HAP-1 (cell line): ENCODE data around the gene MEIS1.

Source experiments
- DNase-seq, 2 experiments: peaks; one replicate each; pipeline ENCODE4 v3.0.0-alpha.2; 2016 to 2020; ENCODE audit warnings: low spot score in 2 of 2
- H3K27me3 ChIP-seq: fragments of 250-450 bp; sonication (Bioruptor Pico); 2 replicates; pipeline ENCODE4 v1.5.1; 2020; ENCODE audit warnings: low read depth, mild to moderate bottlenecking, moderate library complexity
- H3K36me3 ChIP-seq: fragments of 250-450 bp; sonication (Bioruptor Pico); replicated peaks from 2 replicates; pipeline ENCODE4 v1.5.1; 2020; ENCODE audit warnings: mild to moderate bottlenecking
- H3K4me1 ChIP-seq: fragments of 250-450 bp; sonication (Bioruptor Pico); 2 replicates; pipeline ENCODE4 v1.5.1; 2020; ENCODE audit warnings: mild to moderate bottlenecking
- H3K4me3 ChIP-seq: fragments of 250-450 bp; sonication (Bioruptor Pico); 2 replicates; pipeline ENCODE4 v1.5.1; 2020; ENCODE audit warnings: mild to moderate bottlenecking, moderate library complexity
- H3K9me3 ChIP-seq: fragments of 250-450 bp; sonication (Bioruptor Pico); 2 replicates; pipeline ENCODE4 v1.5.1; 2020; ENCODE audit warnings: mild to moderate bottlenecking, moderate library complexity
- in situ Hi-C: fragments of 300-500 bp; cut with MboI; formaldehyde crosslinking; loops from 3 replicates; pipeline ENCODE4 v1.14.3; 2020; ENCODE audit warnings: low sequenced_read_pairs, inconsistent platforms, mixed read lengths

Gene MEIS1

GRCh38 chr2:66457545-66457944 lies 22.6 kb downstream of the MEIS1 start:
- Histone ChIP-seq H3K9me3 (no peaks in the 10 kb centered on the region), H3K27me3 (no peaks in the 10 kb centered on the region), H3K36me3 (peaks cover 13% of the 10 kb centered on the region), H3K4me3 (no peak overlapping the region), H3K4me1 (peaks cover 16% of the 10 kb centered on the region)
- in situ Hi-C loops: no loop called here
- DNase-seq: no peak

- in situ Hi-C loops: no loop called here
- Histone ChIP-seq H3K4me3 (no peak overlapping the region), H3K27me3 (no peaks in the 10 kb centered on the region), H3K4me1 (peaks cover 15% of the 10 kb centered on the region), H3K36me3 (peaks cover 17% of the 10 kb centered on the region), H3K9me3 (no peaks in the 10 kb centered on the region)
- no peak for DNase-seq
These were observed 25.1 kb downstream of the MEIS1 start for GRCh38 chr2:66460031-66460430.

GRCh38 chr2:66461001-66461663 lies 26.2 kb downstream of the MEIS1 start:
- no peak overlapping the region for H3K4me3 ChIP-seq
- no peaks in the 10 kb centered on the region for H3K27me3 ChIP-seq
- H3K4me1 ChIP-seq: peaks cover 18% of the 10 kb centered on the region
- no peaks in the 10 kb centered on the region for H3K9me3 ChIP-seq
- peaks cover 12% of the 10 kb centered on the region for H3K36me3 ChIP-seq
- in situ Hi-C loops: no loop called here
- DNase-seq: no peak

- Histone ChIP-seq H3K4me1 (peaks cover 18% of the 10 kb centered on the region), H3K4me3 (no peak overlapping the region), H3K27me3 (no peaks in the 10 kb centered on the region), H3K9me3 (no peaks in the 10 kb centered on the region), H3K36me3 (peaks cover 6% of the 10 kb centered on the region; the same call in 1 of the 2 replicates)
- DNase-seq: peak in 1 of 2 experiments; percentile 45
- in situ Hi-C loops: no loop called here
These were observed 27.0 kb downstream of the MEIS1 start for GRCh38 chr2:66461664-66462500.

GRCh38 chr2:66462501-66462825 lies 27.5 kb downstream of the MEIS1 start:
- Histone ChIP-seq H3K27me3 (no peaks in the 10 kb centered on the region), H3K36me3 (peaks cover 6% of the 10 kb centered on the region; the same call in 1 of the 2 replicates), H3K9me3 (no peaks in the 10 kb centered on the region), H3K4me1 (peaks cover 18% of the 10 kb centered on the region), H3K4me3 (no peak overlapping the region)
- DNase-seq: no peak
- in situ Hi-C loops: no loop called here

- no peak for DNase-seq
- H3K4me3 ChIP-seq: no peak overlapping the region
- H3K9me3 ChIP-seq: no peaks in the 10 kb centered on the region
- peaks cover 6% of the 10 kb centered on the region; the same call in 1 of the 2 replicates for H3K36me3 ChIP-seq
- in situ Hi-C loops: no loop called here
- H3K27me3 ChIP-seq: no peaks in the 10 kb centered on the region
- H3K4me1 ChIP-seq: peaks cover 18% of the 10 kb centered on the region
These were observed 28.4 kb downstream of the MEIS1 start for GRCh38 chr2:66463206-66463755.

- H3K27me3 ChIP-seq: no peaks in the 10 kb centered on the region
- peaks cover 29% of the 10 kb centered on the region for H3K4me1 ChIP-seq
- H3K4me3 ChIP-seq: no peak overlapping the region
- peaks cover 6% of the 10 kb centered on the region; the same call in 1 of the 2 replicates for H3K36me3 ChIP-seq
- in situ Hi-C loops: no loop called here
- H3K9me3 ChIP-seq: no peaks in the 10 kb centered on the region
- no peak for DNase-seq
These were observed 30.2 kb downstream of the MEIS1 start for GRCh38 chr2:66464930-66465637.

GRCh38 chr2:66466433-66466832 lies 31.5 kb downstream of the MEIS1 start:
- Histone ChIP-seq H3K27me3 (no peaks in the 10 kb centered on the region), H3K4me3 (no peak overlapping the region), H3K9me3 (no peaks in the 10 kb centered on the region), H3K36me3 (0 out of 2 replicates have a peak, but pooled peaks cover 4% of the 10 kb centered on the region), H3K4me1 (peaks cover 32% of the 10 kb centered on the region)
- no peak for DNase-seq
- in situ Hi-C loops: no loop called here

GRCh38 chr2:66467718-66468117 lies 32.8 kb downstream of the MEIS1 start:
- Histone ChIP-seq H3K9me3 (no peaks in the 10 kb centered on the region), H3K4me3 (no peak overlapping the region), H3K36me3 (0 out of 2 replicates have a peak, but pooled peaks cover 3% of the 10 kb centered on the region), H3K27me3 (no peaks in the 10 kb centered on the region), H3K4me1 (peaks cover 20% of the 10 kb centered on the region)
- in situ Hi-C loops: no loop called here
- DNase-seq: no peak

- H3K4me1 ChIP-seq: peaks cover 18% of the 10 kb centered on the region
- peak; percentile 30 to 65 for DNase-seq
- H3K4me3 ChIP-seq: no peak overlapping the region
- in situ Hi-C loops: no loop called here
- no peaks in the 10 kb centered on the region for H3K9me3 ChIP-seq
- H3K27me3 ChIP-seq: no peaks in the 10 kb centered on the region
- no peaks in the 10 kb centered on the region for H3K36me3 ChIP-seq
These were observed 34.4 kb downstream of the MEIS1 start for GRCh38 chr2:66469214-66469902.

- no peaks in the 10 kb centered on the region for H3K36me3 ChIP-seq
- peaks cover 16% of the 10 kb centered on the region for H3K4me1 ChIP-seq
- DNase-seq: no peak
- no peaks in the 10 kb centered on the region for H3K9me3 ChIP-seq
- in situ Hi-C loops: no loop called here
- H3K27me3 ChIP-seq: no peaks in the 10 kb centered on the region
- H3K4me3 ChIP-seq: no peak overlapping the region
These were observed 35.3 kb downstream of the MEIS1 start for GRCh38 chr2:66470199-66470598.

- peaks cover 14% of the 10 kb centered on the region for H3K4me1 ChIP-seq
- no peaks in the 10 kb centered on the region for H3K27me3 ChIP-seq
- H3K36me3 ChIP-seq: no peaks in the 10 kb centered on the region
- no peaks in the 10 kb centered on the region for H3K9me3 ChIP-seq
- H3K4me3 ChIP-seq: no peak overlapping the region
- in situ Hi-C loops: no loop called here
- DNase-seq: no peak
These were observed 37.4 kb downstream of the MEIS1 start for GRCh38 chr2:66472225-66472843.
